Panc1 (cell line): ENCODE data around the gene BAIAP2L2. TPM values are rescaled to one million over a fixed set of nuclear protein-coding genes. Genes with fewer than 3 reads are reported as not detected.

Source experiments
- ATAC-seq: fragments of 200-7000 bp; cut with Tn5 transposase; 2 replicates; pipeline ENCODE4 v1.9.1; 2020; ENCODE audit warnings: mild to moderate bottlenecking, moderate library complexity
- BruUV-seq: library from RNA; stranded (reverse); fragments of 400-500 nt; replicated peaks from 2 replicates; lab custom pipeline; 2021; lab: Mats Ljungman, UMichigan
- CTCF ChIA-PET: fragments of 300-600 bp; sonication (Branson Sonifier 250); formaldehyde crosslinking; loops from one replicate; lab custom pipeline; 2022; ENCODE audit warnings: antibody characterized with exemption; lab: Charles Lee
- POLR2A ChIA-PET: fragments of 300-600 bp; sonication (Branson Sonifier 250); formaldehyde crosslinking; loops from one replicate; lab custom pipeline; 2022; ENCODE audit warnings: antibody characterized with exemption; lab: Charles Lee
- DNase-seq: peaks from one replicate; pipeline ENCODE4 v3.0.0-alpha.2; 2010; ENCODE audit warnings: low read depth, low spot score
- H3K27ac ChIP-seq: 2 replicates; pipeline ENCODE4 v1.5.1; 2011; ENCODE audit warnings: mild to moderate bottlenecking, low read length, inconsistent platforms
- H3K27me3 ChIP-seq: fragments of 200-500 bp; sonication (Bioruptor generic); 2 replicates; pipeline ENCODE4 v1.6.0; 2014; ENCODE audit warnings: low read length, inconsistent platforms; ENCODE audit not compliant: control insufficient read depth, insufficient read depth
- H3K36me3 ChIP-seq: fragments of 200-500 bp; sonication (Bioruptor generic); 2 replicates; pipeline ENCODE4 v1.5.1; 2014; ENCODE audit warnings: inconsistent platforms, mild to moderate bottlenecking, low read length, moderate library complexity; ENCODE audit not compliant: control insufficient read depth, insufficient read depth
- H3K4me1 ChIP-seq: 2 replicates; pipeline ENCODE4 v1.5.1; 2011; ENCODE audit warnings: inconsistent platforms, mild to moderate bottlenecking, low read length, moderate library complexity; ENCODE audit not compliant: control insufficient read depth, insufficient read depth
- H3K4me3 ChIP-seq, 2 experiments: 2 replicates each; pipeline ENCODE4 v1.5.1; 2011 to 2012; ENCODE audit warnings: low read depth in 2 of 2, low read length in 2 of 2, mild to moderate bottlenecking in 2 of 2, inconsistent platforms in 1 of 2, moderate library complexity in 1 of 2
- H3K9me3 ChIP-seq: fragments of 200-500 bp; sonication (Bioruptor generic); 2 replicates; pipeline ENCODE4 v1.5.1; 2014; ENCODE audit warnings: low read depth, mild to moderate bottlenecking, inconsistent platforms, low read length, moderate library complexity; ENCODE audit not compliant: control insufficient read depth, insufficient read depth
- POLR2AphosphoS5 ChIP-seq: IDR thresholded peaks from 2 replicates; pipeline ENCODE4 v1.6.1; 2012; ENCODE audit warnings: mild to moderate bottlenecking, low read depth, low read length, moderate library complexity
- SIN3A ChIP-seq: IDR thresholded peaks from 2 replicates; pipeline ENCODE4 v1.6.1; 2012; ENCODE audit warnings: low read depth, mild to moderate bottlenecking, low read length, moderate library complexity, borderline replicate concordance; ENCODE audit not compliant: insufficient read depth
- TCF7L2 ChIP-seq: IDR thresholded peaks from 2 replicates; pipeline ENCODE4 v1.6.1; 2011; ENCODE audit warnings: mild to moderate bottlenecking, low read depth, low read length, inconsistent platforms
- in situ Hi-C: cut with HindIII; loops from 2 replicates; pipeline ENCODE4 v1.10.0; 2016; ENCODE audit warnings: low sequenced_read_pairs, low pct_unique_long_range_greater_than_20kb
- intact Hi-C: fragments of 100-400 bp; cut with micrococcal nuclease; formaldehyde crosslinking; loops from one replicate; pipeline ENCODE4 v1.10.0; 2022; ENCODE audit not compliant: unreplicated experiment
- total RNA-seq: library from RNA; stranded (reverse); gene quantifications from one replicate; pipeline ENCODE4 v1.2.1, GENCODE V29; 2021; ENCODE audit not compliant: unreplicated experiment
- TF ChIP-seq, protein P1 (sequence below), 2 experiments: IDR thresholded peaks; 2 replicates each; pipeline ENCODE4 v1.6.1; 2011 to 2012; ENCODE audit warnings: low read depth in 2 of 2, control low read depth in 1 of 2, low read length in 1 of 2, mild to moderate bottlenecking in 1 of 2, moderate library complexity in 1 of 2; ENCODE audit not compliant: insufficient read depth in 1 of 2
- TF ChIP-seq, protein P2 (sequence below): fragments of 450-650 bp; IDR thresholded peaks from 2 replicates; pipeline ENCODE4 v1.5.1; 2017; ENCODE audit warnings: mild to moderate bottlenecking

The BAIAP2L2 gene
- total RNA-seq, 1 experiment from 2014 or later: 0.18 TPM

DNA sequence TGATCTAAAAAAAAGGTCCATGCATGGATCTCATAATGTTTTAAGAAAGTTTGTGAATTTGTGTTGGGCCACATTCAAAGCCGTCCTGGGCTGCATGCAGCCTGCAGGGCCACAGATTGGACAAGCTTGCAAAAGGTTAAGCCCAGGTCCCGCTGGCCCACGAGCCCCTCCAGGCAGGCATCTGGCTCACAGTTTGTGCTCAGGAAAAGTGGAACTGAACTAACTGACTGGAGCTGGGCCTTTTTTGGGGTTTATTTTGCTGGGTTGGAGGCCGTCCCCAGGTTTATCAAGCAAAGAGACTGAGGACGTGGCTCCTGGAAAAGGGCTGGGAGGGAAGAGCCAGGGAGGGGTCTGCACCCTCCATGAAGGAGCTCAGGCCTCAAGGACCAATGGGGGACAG is 32.1 kb upstream of the BAIAP2L2 start:
- Histone ChIP-seq H3K4me3 (no peak overlapping the region), H3K9me3 (no peaks in the 10 kb centered on the region), H3K36me3 (no peaks in the 10 kb centered on the region), H3K4me1 (no peaks in the 10 kb centered on the region), H3K27me3 (no peaks in the 10 kb centered on the region), H3K27ac (no peak overlapping the region)
- no TSS peak for BruUV-seq
- POLR2A ChIA-PET: no interaction called here
- TF ChIP-seq SIN3A (no peak), POLR2AphosphoS5 (no peak), TCF7L2 (no peak)
- TF ChIP-seq, protein P1, sequence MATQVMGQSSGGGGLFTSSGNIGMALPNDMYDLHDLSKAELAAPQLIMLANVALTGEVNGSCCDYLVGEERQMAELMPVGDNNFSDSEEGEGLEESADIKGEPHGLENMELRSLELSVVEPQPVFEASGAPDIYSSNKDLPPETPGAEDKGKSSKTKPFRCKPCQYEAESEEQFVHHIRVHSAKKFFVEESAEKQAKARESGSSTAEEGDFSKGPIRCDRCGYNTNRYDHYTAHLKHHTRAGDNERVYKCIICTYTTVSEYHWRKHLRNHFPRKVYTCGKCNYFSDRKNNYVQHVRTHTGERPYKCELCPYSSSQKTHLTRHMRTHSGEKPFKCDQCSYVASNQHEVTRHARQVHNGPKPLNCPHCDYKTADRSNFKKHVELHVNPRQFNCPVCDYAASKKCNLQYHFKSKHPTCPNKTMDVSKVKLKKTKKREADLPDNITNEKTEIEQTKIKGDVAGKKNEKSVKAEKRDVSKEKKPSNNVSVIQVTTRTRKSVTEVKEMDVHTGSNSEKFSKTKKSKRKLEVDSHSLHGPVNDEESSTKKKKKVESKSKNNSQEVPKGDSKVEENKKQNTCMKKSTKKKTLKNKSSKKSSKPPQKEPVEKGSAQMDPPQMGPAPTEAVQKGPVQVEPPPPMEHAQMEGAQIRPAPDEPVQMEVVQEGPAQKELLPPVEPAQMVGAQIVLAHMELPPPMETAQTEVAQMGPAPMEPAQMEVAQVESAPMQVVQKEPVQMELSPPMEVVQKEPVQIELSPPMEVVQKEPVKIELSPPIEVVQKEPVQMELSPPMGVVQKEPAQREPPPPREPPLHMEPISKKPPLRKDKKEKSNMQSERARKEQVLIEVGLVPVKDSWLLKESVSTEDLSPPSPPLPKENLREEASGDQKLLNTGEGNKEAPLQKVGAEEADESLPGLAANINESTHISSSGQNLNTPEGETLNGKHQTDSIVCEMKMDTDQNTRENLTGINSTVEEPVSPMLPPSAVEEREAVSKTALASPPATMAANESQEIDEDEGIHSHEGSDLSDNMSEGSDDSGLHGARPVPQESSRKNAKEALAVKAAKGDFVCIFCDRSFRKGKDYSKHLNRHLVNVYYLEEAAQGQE (IDR thresholded peaks at IDR 0.05; ENCODE audit: insufficient read depth in 1 of 2, low read depth in 2 of 2, low read length in 1 of 2): no peak
- TF ChIP-seq, protein P2, sequence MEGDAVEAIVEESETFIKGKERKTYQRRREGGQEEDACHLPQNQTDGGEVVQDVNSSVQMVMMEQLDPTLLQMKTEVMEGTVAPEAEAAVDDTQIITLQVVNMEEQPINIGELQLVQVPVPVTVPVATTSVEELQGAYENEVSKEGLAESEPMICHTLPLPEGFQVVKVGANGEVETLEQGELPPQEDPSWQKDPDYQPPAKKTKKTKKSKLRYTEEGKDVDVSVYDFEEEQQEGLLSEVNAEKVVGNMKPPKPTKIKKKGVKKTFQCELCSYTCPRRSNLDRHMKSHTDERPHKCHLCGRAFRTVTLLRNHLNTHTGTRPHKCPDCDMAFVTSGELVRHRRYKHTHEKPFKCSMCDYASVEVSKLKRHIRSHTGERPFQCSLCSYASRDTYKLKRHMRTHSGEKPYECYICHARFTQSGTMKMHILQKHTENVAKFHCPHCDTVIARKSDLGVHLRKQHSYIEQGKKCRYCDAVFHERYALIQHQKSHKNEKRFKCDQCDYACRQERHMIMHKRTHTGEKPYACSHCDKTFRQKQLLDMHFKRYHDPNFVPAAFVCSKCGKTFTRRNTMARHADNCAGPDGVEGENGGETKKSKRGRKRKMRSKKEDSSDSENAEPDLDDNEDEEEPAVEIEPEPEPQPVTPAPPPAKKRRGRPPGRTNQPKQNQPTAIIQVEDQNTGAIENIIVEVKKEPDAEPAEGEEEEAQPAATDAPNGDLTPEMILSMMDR: no peak
- intact Hi-C loops (no loop called here), in situ Hi-C loops (no loop called here)
- CTCF ChIA-PET: no interaction called here
- DNase-seq: no peak
- no peak for ATAC-seq

DNA sequence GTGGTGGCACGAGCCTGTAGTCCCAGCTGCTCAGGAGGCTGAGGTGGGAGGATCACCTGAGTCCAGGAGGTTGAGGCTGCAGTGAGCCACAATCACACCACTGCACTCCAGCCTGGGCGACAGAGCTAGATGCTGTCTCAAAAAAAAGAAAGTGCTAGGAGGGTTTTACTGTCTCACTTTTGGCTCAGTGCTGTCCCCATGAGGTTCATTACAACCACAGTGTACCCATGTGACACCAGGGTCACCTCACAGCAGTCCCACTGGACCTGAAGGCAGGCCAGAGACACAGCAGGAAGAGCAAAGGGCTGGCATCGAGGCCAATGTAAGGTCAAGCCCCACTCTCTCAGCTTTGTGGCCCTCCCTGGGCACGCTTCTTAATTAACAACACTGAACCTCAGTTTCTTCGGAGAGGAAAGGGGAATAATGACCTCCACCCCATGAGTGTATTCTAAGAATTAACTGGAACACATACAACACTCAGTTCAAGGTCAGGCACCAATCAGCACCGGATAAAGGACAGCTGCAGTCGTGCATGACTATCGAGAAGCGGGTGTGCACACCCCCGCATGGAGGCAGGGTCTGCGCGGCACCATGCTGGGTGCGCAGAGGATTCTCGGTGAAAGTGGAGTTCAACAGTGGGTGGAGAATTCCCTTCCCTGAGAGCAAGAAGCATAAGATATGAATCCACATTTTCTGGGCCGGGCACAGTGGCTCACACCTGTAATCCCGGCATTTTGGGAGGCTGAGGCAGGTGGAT is 30.9 kb upstream of the BAIAP2L2 start:
- BruUV-seq: no TSS peak
- Histone ChIP-seq H3K27ac (no peak overlapping the region), H3K27me3 (no peaks in the 10 kb centered on the region), H3K4me3 (no peak overlapping the region), H3K36me3 (no peaks in the 10 kb centered on the region), H3K9me3 (no peaks in the 10 kb centered on the region), H3K4me1 (no peaks in the 10 kb centered on the region)
- TF ChIP-seq, protein P1 (IDR thresholded peaks at IDR 0.05; ENCODE audit: insufficient read depth in 1 of 2, low read depth in 2 of 2, low read length in 1 of 2): no peak
- TF ChIP-seq TCF7L2: no peak
- TF ChIP-seq SIN3A: no peak
- TF ChIP-seq POLR2AphosphoS5: no peak
- TF ChIP-seq, protein P2: no peak
- intact Hi-C loops: no loop called here
- ChIA-PET CTCF (no interaction called here), POLR2A (interaction anchor here (0.5 kb wide), 2 partner anchors 62 to 66 kb away, joined by 4 to 11 read pairs; no protein-coding TSS in a partner anchor)
- in situ Hi-C loops: no loop called here
- ATAC-seq (no peak), DNase-seq (no peak)
